Measurements from ENCODE around the gene TUFT1.

DNA sequence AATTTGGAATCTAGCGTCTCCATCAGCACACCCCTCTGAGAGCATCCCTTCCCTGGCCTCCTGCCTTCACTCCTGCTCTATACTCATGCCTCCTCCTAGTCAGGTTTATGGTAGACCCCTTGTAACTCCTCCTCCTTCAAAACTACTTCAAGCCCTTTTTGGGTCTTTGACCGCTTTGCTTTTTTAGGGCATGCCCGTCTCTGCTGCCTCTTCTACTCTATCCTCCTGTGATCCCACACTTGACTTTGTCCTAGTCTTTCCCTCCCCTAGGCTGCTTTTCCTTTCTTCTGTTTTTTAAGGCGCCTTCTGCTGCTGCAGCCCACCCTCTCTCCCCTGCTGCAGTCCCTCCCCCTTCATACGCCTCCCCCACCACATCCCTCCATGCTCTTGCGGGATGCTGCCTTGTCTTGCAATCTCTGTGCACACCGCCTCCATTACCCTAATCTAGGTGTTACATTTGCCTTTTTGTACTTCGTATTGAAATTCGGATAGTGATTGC is 73.2 kb downstream of the TUFT1 start:
- no peak for TF ChIP-seq POLR2AphosphoS5 (IDR thresholded peaks at IDR 0.05)
- TF ChIP-seq POLR2A (IDR thresholded peaks at IDR 0.05) = no peak
